Panc1 (cell line): ENCODE measurements around the gene SYNGR4. TPM values are rescaled to one million over a fixed set of nuclear protein-coding genes. Genes with fewer than 3 reads are reported as not detected.

ENCODE experiments used
- ATAC-seq: fragments of 200-7000 bp; cut with Tn5 transposase; 2 replicates; pipeline ENCODE4 v1.9.1; 2020; ENCODE audit warnings: mild to moderate bottlenecking, moderate library complexity
- BruUV-seq: library from RNA; stranded (reverse); fragments of 400-500 nt; replicated peaks from 2 replicates; lab custom pipeline; 2021; lab: Mats Ljungman, UMichigan
- CTCF ChIA-PET: fragments of 300-600 bp; sonication (Branson Sonifier 250); formaldehyde crosslinking; loops from one replicate; lab custom pipeline; 2022; ENCODE audit warnings: antibody characterized with exemption; lab: Charles Lee
- POLR2A ChIA-PET: fragments of 300-600 bp; sonication (Branson Sonifier 250); formaldehyde crosslinking; loops from one replicate; lab custom pipeline; 2022; ENCODE audit warnings: antibody characterized with exemption; lab: Charles Lee
- DNase-seq: peaks from one replicate; pipeline ENCODE4 v3.0.0-alpha.2; 2010; ENCODE audit warnings: low read depth, low spot score
- H3K27ac ChIP-seq: 2 replicates; pipeline ENCODE4 v1.5.1; 2011; ENCODE audit warnings: mild to moderate bottlenecking, low read length, inconsistent platforms
- H3K27me3 ChIP-seq: fragments of 200-500 bp; sonication (Bioruptor generic); 2 replicates; pipeline ENCODE4 v1.6.0; 2014; ENCODE audit warnings: low read length, inconsistent platforms; ENCODE audit not compliant: control insufficient read depth, insufficient read depth
- H3K36me3 ChIP-seq: fragments of 200-500 bp; sonication (Bioruptor generic); 2 replicates; pipeline ENCODE4 v1.5.1; 2014; ENCODE audit warnings: inconsistent platforms, mild to moderate bottlenecking, low read length, moderate library complexity; ENCODE audit not compliant: control insufficient read depth, insufficient read depth
- H3K4me1 ChIP-seq: 2 replicates; pipeline ENCODE4 v1.5.1; 2011; ENCODE audit warnings: inconsistent platforms, mild to moderate bottlenecking, low read length, moderate library complexity; ENCODE audit not compliant: control insufficient read depth, insufficient read depth
- H3K4me3 ChIP-seq, 2 experiments: 2 replicates each; pipeline ENCODE4 v1.5.1; 2011 to 2012; ENCODE audit warnings: low read depth in 2 of 2, low read length in 2 of 2, mild to moderate bottlenecking in 2 of 2, inconsistent platforms in 1 of 2, moderate library complexity in 1 of 2
- H3K9me3 ChIP-seq: fragments of 200-500 bp; sonication (Bioruptor generic); 2 replicates; pipeline ENCODE4 v1.5.1; 2014; ENCODE audit warnings: low read depth, mild to moderate bottlenecking, inconsistent platforms, low read length, moderate library complexity; ENCODE audit not compliant: control insufficient read depth, insufficient read depth
- CTCF ChIP-seq: fragments of 450-650 bp; IDR thresholded peaks from 2 replicates; pipeline ENCODE4 v1.5.1; 2017; ENCODE audit warnings: mild to moderate bottlenecking
- POLR2AphosphoS5 ChIP-seq: IDR thresholded peaks from 2 replicates; pipeline ENCODE4 v1.6.1; 2012; ENCODE audit warnings: mild to moderate bottlenecking, low read depth, low read length, moderate library complexity
- REST ChIP-seq, 2 experiments: IDR thresholded peaks; 2 replicates each; pipeline ENCODE4 v1.6.1; 2011 to 2012; ENCODE audit warnings: low read depth in 2 of 2, control low read depth in 1 of 2, low read length in 1 of 2, mild to moderate bottlenecking in 1 of 2, moderate library complexity in 1 of 2; ENCODE audit not compliant: insufficient read depth in 1 of 2
- SIN3A ChIP-seq: IDR thresholded peaks from 2 replicates; pipeline ENCODE4 v1.6.1; 2012; ENCODE audit warnings: low read depth, mild to moderate bottlenecking, low read length, moderate library complexity, borderline replicate concordance; ENCODE audit not compliant: insufficient read depth
- TCF7L2 ChIP-seq: IDR thresholded peaks from 2 replicates; pipeline ENCODE4 v1.6.1; 2011; ENCODE audit warnings: mild to moderate bottlenecking, low read depth, low read length, inconsistent platforms
- in situ Hi-C: cut with HindIII; loops from 2 replicates; pipeline ENCODE4 v1.10.0; 2016; ENCODE audit warnings: low sequenced_read_pairs, low pct_unique_long_range_greater_than_20kb
- intact Hi-C: fragments of 100-400 bp; cut with micrococcal nuclease; formaldehyde crosslinking; loops from one replicate; pipeline ENCODE4 v1.10.0; 2022; ENCODE audit not compliant: unreplicated experiment
- total RNA-seq: library from RNA; stranded (reverse); gene quantifications from one replicate; pipeline ENCODE4 v1.2.1, GENCODE V29; 2021; ENCODE audit not compliant: unreplicated experiment

The SYNGR4 gene
- total RNA-seq, 1 experiment from 2014 or later = 0.39 TPM

GRCh38 chr19:48400018-48400742 lies 36.0 kb downstream of the SYNGR4 start:
- ChIA-PET CTCF (interaction anchor here (0.5 kb wide), 1 partner anchor 40 kb away, joined by 7 read pairs; no protein-coding TSS in a partner anchor), POLR2A (no interaction called here)
- no peaks in the 10 kb centered on the region; the same call in 1 of the 2 replicates for H3K36me3 ChIP-seq
- no peak for TF ChIP-seq SIN3A
- TF ChIP-seq CTCF = no peak
- no peaks in the 10 kb centered on the region for H3K27me3 ChIP-seq
- ATAC-seq = peak; percentile 31; the same call in 1 of the 2 replicates
- H3K4me3 ChIP-seq = no peak overlapping the region
- intact Hi-C loops (no loop called here), in situ Hi-C loops (no loop called here)
- BruUV-seq = no TSS peak
- H3K4me1 ChIP-seq = peaks cover 23% of the 10 kb centered on the region
- no peak overlapping the region for H3K27ac ChIP-seq
- DNase-seq = no peak
- H3K9me3 ChIP-seq = no peaks in the 10 kb centered on the region

- H3K36me3 ChIP-seq = no peaks in the 10 kb centered on the region; the same call in 1 of the 2 replicates
- DNase-seq (no peak), ATAC-seq (no peak)
- peaks cover 15% of the 10 kb centered on the region for H3K4me1 ChIP-seq
- no peaks in the 10 kb centered on the region for H3K9me3 ChIP-seq
- H3K27ac ChIP-seq = no peak overlapping the region
- ChIA-PET CTCF (no interaction called here), POLR2A (interaction anchor here (0.6 kb wide), 1 partner anchor 10 kb away, joined by 17 read pairs; the partner anchor contains the start of gene KDELR1)
- no TSS peak for BruUV-seq
- intact Hi-C loops (no loop called here), in situ Hi-C loops (no loop called here)
- no peaks in the 10 kb centered on the region for H3K27me3 ChIP-seq
- TF ChIP-seq REST (IDR thresholded peaks at IDR 0.05; ENCODE audit: insufficient read depth in 1 of 2, low read depth in 2 of 2, low read length in 1 of 2) = no peak
- TF ChIP-seq TCF7L2 = no peak
- TF ChIP-seq SIN3A = no peak
- no peak for TF ChIP-seq POLR2AphosphoS5
- TF ChIP-seq CTCF = no peak
- no peak overlapping the region for H3K4me3 ChIP-seq
Observed at GRCh38 chr19:48401287-48401686, 37.1 kb downstream of the SYNGR4 start.
